Ureter (tissue), 1 donor: ENCODE results near the gene TBC1D23. TPM values are rescaled to one million over a fixed set of nuclear protein-coding genes. Genes with fewer than 3 reads are reported as not detected.

Experiments
- DNase-seq: peaks from one replicate; pipeline ENCODE4 v3.0.0-alpha.2; 2020; ENCODE audit warnings: low spot score
- total RNA-seq: library from RNA; stranded (reverse); gene quantifications from one replicate; pipeline ENCODE4 v1.2.4, GENCODE V29; 2023
- donor health status: DM: yes; HTN: yes; CAD: no.

The TBC1D23 gene
- total RNA-seq, 1 donor from 2014 or later = 44.7 TPM

- DNase-seq = no peak
These were observed 91.8 kb downstream of the TBC1D23 start for GRCh38 chr3:100352296-100353231.

GRCh38 chr3:100354850-100355249 lies 94.1 kb downstream of the TBC1D23 start:
- no peak for DNase-seq

GRCh38 chr3:100358413-100358812 lies 97.6 kb downstream of the TBC1D23 start:
- no peak for DNase-seq

GRCh38 chr3:100359035-100359434 lies 98.2 kb downstream of the TBC1D23 start:
- no peak for DNase-seq

GRCh38 chr3:100360757-100361496 lies 100.1 kb downstream of the TBC1D23 start:
- no peak for DNase-seq

GRCh38 chr3:100361897-100362296 lies 101.1 kb downstream of the TBC1D23 start:
- no peak for DNase-seq

- DNase-seq = no peak
These were observed 103.6 kb downstream of the TBC1D23 start for GRCh38 chr3:100364421-100364820.

- no peak for DNase-seq
These were observed 105.6 kb downstream of the TBC1D23 start for GRCh38 chr3:100366424-100366823.

- no peak for DNase-seq
These were observed 107.6 kb downstream of the TBC1D23 start for GRCh38 chr3:100368441-100368840.

- no peak for DNase-seq
These were observed 110.0 kb downstream of the TBC1D23 start for GRCh38 chr3:100370756-100371155.

- DNase-seq = no peak
These were observed 113.7 kb downstream of the TBC1D23 start for GRCh38 chr3:100374521-100374920.

Other genes with a start within 250 kb of the TBC1D23 start
- gene FILIP1L, start 146.5 kb upstream of the TBC1D23 start, total RNA-seq = 136 TPM
- 64.2 TPM for gene NIT2, start 73.8 kb downstream of the TBC1D23 start, total RNA-seq
- gene TOMM70, start 140.1 kb downstream of the TBC1D23 start, total RNA-seq = 57.4 TPM
- 4.0 TPM for gene LNP1, start 140.5 kb downstream of the TBC1D23 start, total RNA-seq
- 9.2 TPM for gene TMEM45A, start 231.6 kb downstream of the TBC1D23 start, total RNA-seq